Subcutaneous adipose tissue (tissue), 4 donors: Measurements from ENCODE around the gene TCEA3. TPM values are rescaled to one million over a fixed set of nuclear protein-coding genes. Genes with fewer than 3 reads are reported as not detected.

ENCODE experiments used
- total RNA-seq, 4 donors: library from RNA; depleted of rRNA; stranded (reverse); fragments of >200 nt; gene quantifications; one replicate each; pipeline ENCODE4 v1.1.0, GENCODE V29; 2016
- TF ChIP-seq, protein P1 (sequence below): fragments of 450-650 bp; IDR thresholded peaks from one replicate; pipeline ENCODE4 v1.5.1; 2016; ENCODE audit warnings: low read depth, mild to moderate bottlenecking, control low read depth, antibody characterized with exemption, moderate library complexity

The TCEA3 gene
- total RNA-seq, 4 donors from 2014 or later, result 5.4 to 10.8 (median 7.9) TPM

DNA sequence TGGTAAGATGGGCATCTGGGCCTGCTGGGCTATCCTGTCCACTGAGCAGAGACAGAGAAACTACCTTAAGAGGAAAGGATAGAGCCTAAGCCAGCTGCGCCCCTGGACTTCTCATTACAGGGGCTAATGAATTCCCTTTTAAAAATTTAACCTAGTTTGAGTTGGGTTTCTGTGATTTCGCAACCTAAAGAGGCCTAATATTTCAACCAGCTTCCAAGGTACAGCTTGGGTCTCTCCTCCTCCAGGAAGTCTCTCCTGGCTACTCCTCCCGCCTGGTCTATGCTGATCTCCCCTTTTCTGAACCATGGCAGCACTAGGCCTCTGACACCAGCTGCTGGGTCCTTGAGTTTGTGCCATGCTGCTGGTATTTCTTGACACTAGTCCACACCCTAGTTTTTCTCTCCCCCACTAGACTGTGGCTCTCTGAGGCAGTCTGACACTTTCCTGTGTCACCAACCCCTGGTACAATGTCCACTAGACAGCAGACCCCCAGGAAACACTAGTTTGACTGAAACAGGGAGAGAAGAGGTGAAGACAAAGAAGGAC lies 29.0 kb upstream of the TCEA3 start:
- TF ChIP-seq, protein P1, sequence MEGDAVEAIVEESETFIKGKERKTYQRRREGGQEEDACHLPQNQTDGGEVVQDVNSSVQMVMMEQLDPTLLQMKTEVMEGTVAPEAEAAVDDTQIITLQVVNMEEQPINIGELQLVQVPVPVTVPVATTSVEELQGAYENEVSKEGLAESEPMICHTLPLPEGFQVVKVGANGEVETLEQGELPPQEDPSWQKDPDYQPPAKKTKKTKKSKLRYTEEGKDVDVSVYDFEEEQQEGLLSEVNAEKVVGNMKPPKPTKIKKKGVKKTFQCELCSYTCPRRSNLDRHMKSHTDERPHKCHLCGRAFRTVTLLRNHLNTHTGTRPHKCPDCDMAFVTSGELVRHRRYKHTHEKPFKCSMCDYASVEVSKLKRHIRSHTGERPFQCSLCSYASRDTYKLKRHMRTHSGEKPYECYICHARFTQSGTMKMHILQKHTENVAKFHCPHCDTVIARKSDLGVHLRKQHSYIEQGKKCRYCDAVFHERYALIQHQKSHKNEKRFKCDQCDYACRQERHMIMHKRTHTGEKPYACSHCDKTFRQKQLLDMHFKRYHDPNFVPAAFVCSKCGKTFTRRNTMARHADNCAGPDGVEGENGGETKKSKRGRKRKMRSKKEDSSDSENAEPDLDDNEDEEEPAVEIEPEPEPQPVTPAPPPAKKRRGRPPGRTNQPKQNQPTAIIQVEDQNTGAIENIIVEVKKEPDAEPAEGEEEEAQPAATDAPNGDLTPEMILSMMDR, result no peak

DNA sequence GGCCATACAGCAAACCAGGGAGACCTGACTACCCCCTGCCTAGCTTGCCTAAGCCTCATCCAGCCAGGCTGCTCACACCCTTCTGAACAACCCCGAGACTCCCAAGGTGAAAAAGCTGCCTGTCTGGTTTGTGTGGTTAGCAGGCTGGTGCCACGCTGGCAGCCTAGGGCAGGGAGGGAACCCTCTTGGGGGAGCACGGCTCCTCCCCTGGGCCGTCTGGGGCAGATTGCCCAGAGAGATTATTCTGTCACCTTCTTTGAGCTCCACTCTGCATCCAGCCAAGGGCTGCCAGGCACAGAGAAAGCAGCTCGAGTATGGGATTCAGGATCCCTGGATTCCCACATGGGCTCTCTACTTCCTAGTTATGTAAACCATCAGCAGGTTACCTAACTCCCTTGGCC lies 27.5 kb upstream of the TCEA3 start:
- TF ChIP-seq, protein P1, result no peak

DNA sequence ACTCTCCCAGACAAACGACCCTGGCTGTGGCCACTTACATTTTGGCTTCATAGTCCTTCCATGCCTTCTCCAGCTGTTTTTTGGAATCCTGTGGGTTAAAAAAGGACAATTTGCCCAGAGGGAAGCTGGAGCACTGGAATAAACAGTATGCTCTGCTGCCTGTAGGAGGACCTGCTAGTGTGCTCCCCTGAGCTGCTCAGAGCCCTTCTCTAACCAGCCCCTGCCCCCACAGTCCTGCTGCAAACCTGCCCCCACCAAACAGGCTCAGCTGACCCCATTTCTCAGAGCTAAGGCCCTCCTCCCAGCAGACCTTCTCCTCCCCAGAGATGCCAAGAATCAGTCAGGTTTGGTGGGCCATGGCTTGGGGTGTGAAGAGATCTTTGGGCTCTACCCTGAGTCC lies 26.9 kb upstream of the TCEA3 start:
- TF ChIP-seq, protein P1, result no peak

DNA sequence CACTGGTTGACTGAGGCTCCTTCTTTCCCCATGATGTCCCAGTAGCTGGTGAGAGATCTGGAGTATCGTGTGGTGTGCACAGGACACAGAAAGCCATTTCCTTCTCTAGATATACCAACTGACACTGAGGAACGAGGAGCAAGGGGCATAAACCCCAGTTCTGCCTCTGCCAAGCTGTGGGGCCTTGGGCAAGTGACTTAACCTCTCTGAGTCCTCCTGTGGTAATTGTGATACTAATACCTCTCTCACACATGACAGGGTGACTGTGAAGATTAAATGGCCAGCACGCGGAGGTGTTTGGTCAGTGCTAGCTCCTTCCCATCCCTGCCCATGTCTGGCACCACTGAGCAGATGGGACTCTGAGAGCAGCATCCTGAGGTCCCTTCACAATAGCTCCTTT lies 26.3 kb upstream of the TCEA3 start:
- TF ChIP-seq, protein P1, result no peak

DNA sequence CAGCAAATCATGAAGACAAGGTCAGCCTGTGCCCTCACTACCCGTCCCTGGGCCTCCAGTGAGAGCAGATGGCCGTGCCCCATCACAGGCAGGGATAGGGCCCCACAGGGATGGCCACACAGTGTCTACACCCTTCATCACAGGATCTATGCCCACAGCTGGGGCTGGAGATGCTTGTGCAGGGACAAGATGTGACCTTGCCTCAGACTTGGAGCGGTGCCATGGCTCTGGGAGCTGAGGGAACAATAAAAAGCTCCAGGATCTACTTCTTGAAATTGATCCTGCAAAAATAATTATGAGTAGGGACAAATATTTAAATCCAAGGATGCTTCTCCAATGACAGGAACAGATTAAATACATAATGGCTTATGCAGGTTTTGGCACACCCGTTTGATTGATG lies 25.4 kb upstream of the TCEA3 start:
- TF ChIP-seq, protein P1, result no peak

DNA sequence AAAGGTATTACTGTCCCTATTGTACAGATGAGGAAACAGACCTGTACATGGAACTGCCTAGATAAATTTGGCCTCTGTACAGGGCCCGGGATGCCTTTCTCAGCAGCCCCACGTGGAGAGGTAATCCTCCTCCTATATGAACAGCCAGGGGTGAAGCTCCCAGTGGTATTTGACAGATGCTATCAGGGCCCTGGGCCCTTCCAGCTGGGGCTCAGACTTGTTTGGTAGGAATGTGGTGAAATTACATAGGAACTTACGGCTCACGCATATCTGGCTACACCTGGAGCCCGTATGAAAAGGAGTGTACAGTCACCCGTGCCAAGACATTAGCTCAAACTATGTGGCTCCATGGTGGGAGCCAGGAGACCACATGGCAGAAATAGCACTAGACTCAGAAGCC lies 24.8 kb upstream of the TCEA3 start:
- TF ChIP-seq, protein P1, result no peak

DNA sequence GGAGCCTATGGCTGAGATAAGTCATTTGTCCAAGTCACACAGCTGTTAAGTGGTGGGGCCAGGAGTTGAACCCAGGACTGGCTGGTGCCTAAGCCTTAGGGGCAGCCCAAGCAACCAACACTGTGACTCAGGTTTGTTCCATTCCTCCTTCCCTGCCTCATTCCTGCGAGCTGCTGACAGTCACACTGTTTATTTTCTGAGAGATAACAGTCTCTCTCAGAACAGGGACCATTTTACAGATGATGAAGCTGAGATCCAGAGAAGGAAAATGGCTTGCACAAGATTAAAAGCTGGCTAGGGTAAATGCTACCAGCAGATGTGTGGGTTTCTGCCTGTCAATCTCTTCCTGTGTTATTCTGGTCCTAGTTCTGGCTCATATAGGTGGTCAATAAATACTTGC lies 24.3 kb upstream of the TCEA3 start:
- TF ChIP-seq, protein P1, result no peak
